ENCODE results near the gene ARHGAP44. TPM values are rescaled to one million over a fixed set of nuclear protein-coding genes. Genes with fewer than 3 reads are reported as not detected.

Gene ARHGAP44
- total and polyA plus RNA-seq, 9 of the 15 experiments (the other 6 are each of a cell fraction or from before 2014, with no cell fraction given): 0.01 to 0.68 (median 0.07) TPM; not detected in 1

DNA sequence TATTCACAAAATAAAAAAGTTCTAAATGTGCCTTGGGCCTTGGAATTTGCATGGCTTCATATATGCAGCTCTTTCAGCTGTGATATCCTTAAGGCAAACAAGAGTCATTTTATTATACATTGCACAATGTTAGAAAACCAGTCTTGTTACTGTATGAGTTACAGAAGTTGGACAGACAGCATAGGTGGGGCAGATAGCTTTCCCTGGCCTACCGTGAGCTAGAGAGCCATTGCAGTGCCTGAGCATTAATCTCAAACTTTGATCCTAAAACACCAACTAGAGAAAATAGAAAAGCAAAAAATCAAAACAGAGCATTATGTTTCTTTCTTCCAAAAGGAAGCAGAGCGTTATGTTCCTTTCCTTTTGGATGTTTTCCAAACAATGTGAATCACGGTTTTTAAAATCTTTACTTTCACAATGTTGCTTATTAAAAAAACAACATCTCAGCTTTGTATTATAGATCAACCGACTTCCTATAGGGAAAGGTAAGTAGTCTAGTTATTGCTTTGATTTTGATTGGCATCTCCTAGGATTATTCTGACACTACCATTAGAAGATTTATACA lies 32.2 kb downstream of the ARHGAP44 start:
- Histone ChIP-seq H3K4me2 (ENCODE audit: insufficient read depth, low read length) (no peak overlapping the region), H3K4me1 (replicated peaks in 1 of 2; ENCODE audit: control insufficient read depth in 2 of 2, insufficient read depth in 2 of 2, low read length in 2 of 2) (no peaks in the 10 kb centered on the region), H3K27ac (ENCODE audit: extremely low read depth, low read depth, low read length) (no peak overlapping the region), H3K4me3 (no peak overlapping the region), H4K20me1 (replicated peaks; ENCODE audit: control insufficient read depth, insufficient read depth, low read length) (no peaks in the 10 kb centered on the region), H3K79me2 (ENCODE audit: control insufficient read depth, insufficient read depth, low read length) (no peaks in the 10 kb centered on the region), H3K9me3 (replicated peaks; ENCODE audit: control insufficient read depth, insufficient read depth, low read depth, low read length) (no peaks in the 10 kb centered on the region), H2AFZ (ENCODE audit: low read depth, low read length) (no peak overlapping the region), H3K27me3 (ENCODE audit: control insufficient read depth in 2 of 2, insufficient read depth in 2 of 2, low read length in 2 of 2) (no peaks in the 10 kb centered on the region), H3K9ac (ENCODE audit: insufficient read depth in 1 of 2, low read depth in 2 of 2, low read length in 2 of 2) (no peak overlapping the region), H3K36me3 (ENCODE audit: control insufficient read depth, insufficient read depth, low read length) (no peaks in the 10 kb centered on the region), H3K9me1 (ENCODE audit: control insufficient read depth, insufficient read depth, low read length) (no peaks in the 10 kb centered on the region)
- ATAC-seq (no peak), FAIRE-seq (no peak), DNase-seq (ENCODE audit: extremely low read depth in 1 of 4, low spot score in 3 of 4) (no peak)
- in situ Hi-C loops (cut with MboI): no loop called here
- CTCF ChIA-PET (ENCODE audit: low intra/inter-chr PET ratio): no interaction called here
- POLR2A ChIA-PET: no interaction called here
- WGBS (ENCODE audit: insufficient coverage, low coverage, missing lambda C conversion rate): 2% methylated on average over 4 of the region's 4 CpGs
- intact Hi-C loops (cut with micrococcal nuclease): no loop called here
- BruUV-seq (replicated peaks): no TSS peak
- TF ChIP-seq ZNF444 (CRISPR knock-in tag; IDR thresholded peaks at IDR 0.05): no peak
- TF ChIP-seq RB1 (IDR thresholded peaks at IDR 0.05; ENCODE audit: low read depth): no peak
- TF ChIP-seq, protein P1, sequence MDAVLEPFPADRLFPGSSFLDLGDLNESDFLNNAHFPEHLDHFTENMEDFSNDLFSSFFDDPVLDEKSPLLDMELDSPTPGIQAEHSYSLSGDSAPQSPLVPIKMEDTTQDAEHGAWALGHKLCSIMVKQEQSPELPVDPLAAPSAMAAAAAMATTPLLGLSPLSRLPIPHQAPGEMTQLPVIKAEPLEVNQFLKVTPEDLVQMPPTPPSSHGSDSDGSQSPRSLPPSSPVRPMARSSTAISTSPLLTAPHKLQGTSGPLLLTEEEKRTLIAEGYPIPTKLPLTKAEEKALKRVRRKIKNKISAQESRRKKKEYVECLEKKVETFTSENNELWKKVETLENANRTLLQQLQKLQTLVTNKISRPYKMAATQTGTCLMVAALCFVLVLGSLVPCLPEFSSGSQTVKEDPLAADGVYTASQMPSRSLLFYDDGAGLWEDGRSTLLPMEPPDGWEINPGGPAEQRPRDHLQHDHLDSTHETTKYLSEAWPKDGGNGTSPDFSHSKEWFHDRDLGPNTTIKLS (IDR thresholded peaks at IDR 0.05; ENCODE audit: borderline replicate concordance, low read depth): no peak
- TF ChIP-seq BCOR (IDR thresholded peaks at IDR 0.05): no peak
- no peak for TF ChIP-seq TAF15 (IDR thresholded peaks at IDR 0.05; ENCODE audit: low read depth, low read length)
- TF ChIP-seq ZFP36 (IDR thresholded peaks at IDR 0.05; ENCODE audit: low read depth, low read length, partially characterized antibody): no peak
- TF ChIP-seq, protein P2, sequence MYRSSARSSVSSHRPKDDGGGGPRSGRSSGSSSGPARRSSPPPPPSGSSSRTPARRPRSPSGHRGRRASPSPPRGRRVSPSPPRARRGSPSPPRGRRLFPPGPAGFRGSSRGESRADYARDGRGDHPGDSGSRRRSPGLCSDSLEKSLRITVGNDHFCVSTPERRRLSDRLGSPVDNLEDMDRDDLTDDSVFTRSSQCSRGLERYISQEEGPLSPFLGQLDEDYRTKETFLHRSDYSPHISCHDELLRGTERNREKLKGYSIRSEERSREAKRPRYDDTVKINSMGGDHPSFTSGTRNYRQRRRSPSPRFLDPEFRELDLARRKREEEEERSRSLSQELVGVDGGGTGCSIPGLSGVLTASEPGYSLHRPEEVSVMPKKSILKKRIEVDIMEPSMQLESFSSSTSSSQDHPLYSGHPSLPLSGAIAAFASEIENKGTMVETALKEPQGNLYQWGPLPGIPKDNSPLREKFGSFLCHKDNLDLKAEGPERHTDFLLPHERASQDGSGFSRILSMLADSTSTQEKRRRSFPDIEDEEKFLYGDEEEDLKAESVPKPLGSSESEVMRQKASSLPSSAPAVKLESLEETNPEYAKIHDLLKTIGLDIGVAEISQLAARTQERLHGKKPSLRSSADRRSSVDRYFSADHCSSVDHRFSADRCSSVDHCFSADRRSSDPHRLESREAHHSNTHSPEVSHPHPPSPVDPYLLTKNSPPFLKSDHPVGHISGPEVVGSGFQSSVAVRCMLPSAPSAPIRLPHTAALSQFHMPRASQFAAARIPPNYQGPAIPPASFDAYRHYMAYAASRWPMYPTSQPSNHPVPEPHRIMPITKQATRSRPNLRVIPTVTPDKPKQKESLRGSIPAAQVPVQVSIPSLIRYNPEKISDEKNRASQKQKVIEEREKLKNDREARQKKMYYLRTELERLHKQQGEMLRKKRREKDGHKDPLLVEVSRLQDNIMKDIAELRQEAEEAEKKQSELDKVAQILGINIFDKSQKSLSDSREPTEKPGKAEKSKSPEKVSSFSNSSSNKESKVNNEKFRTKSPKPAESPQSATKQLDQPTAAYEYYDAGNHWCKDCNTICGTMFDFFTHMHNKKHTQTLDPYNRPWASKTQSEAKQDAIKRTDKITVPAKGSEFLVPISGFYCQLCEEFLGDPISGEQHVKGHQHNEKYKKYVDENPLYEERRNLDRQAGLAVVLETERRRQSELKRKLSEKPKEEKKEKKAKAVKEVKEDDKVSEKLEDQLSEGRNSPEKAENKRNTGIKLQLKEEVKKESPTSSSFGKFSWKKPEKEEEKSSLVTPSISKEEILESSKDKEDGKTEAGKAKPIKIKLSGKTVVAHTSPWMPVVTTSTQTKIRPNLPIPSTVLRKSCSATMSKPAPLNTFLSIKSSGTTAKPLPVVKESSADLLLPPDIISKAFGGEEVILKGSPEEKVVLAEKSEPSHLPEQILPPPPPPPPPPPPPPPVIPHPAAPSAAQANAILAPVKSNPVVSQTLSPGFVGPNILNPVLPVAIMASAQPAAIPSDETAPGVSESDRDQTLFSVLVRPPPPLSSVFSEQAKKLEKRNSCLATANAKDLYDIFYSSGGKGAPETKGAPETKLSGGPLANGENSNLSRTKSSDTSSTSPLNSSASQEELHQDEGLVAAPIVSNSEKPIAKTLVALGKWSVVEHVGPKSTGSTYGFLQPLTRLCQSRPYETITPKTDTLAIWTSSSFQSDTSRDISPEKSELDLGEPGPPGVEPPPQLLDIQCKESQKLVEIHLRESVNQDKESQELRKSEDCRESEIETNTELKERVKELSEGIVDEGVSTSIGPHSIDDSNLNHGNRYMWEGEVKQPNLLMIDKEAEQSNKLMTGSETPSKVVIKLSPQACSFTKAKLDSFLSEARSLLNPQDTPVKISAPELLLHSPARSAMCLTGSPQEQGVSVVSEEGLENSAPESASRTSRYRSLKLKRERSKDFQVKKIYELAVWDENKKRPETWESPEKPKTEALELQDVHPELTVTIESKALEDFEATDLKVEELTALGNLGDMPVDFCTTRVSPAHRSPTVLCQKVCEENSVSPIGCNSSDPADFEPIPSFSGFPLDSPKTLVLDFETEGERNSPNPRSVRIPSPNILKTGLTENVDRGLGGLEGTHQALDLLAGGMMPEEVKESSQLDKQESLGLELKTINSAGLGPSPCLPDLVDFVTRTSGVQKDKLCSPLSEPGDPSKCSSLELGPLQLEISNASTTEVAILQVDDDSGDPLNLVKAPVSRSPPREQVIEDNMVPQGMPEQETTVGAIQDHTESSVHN (IDR thresholded peaks at IDR 0.05; ENCODE audit: borderline replicate concordance in 1 of 2, low read depth in 1 of 2): no peak
- TF ChIP-seq, protein P3, sequence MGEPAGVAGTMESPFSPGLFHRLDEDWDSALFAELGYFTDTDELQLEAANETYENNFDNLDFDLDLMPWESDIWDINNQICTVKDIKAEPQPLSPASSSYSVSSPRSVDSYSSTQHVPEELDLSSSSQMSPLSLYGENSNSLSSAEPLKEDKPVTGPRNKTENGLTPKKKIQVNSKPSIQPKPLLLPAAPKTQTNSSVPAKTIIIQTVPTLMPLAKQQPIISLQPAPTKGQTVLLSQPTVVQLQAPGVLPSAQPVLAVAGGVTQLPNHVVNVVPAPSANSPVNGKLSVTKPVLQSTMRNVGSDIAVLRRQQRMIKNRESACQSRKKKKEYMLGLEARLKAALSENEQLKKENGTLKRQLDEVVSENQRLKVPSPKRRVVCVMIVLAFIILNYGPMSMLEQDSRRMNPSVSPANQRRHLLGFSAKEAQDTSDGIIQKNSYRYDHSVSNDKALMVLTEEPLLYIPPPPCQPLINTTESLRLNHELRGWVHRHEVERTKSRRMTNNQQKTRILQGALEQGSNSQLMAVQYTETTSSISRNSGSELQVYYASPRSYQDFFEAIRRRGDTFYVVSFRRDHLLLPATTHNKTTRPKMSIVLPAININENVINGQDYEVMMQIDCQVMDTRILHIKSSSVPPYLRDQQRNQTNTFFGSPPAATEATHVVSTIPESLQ (CRISPR knock-in tag; IDR thresholded peaks at IDR 0.05): no peak
- TF ChIP-seq IFI16 (CRISPR knock-in tag; IDR thresholded peaks at IDR 0.05): no peak
- TF ChIP-seq NEUROD1 (IDR thresholded peaks at IDR 0.05; ENCODE audit: borderline replicate concordance, low read depth, low read length, partially characterized antibody): no peak
- no peak for TF ChIP-seq MIER1 (IDR thresholded peaks at IDR 0.05; ENCODE audit: low read depth)

Data from K562 (cell line).